ENCODE measurements around the gene VEPH1.

- no peak for TF ChIP-seq CTCF (IDR thresholded peaks at IDR 0.05)
- TF ChIP-seq POLR2A (IDR thresholded peaks at IDR 0.05) = no peak
Observed at GRCh38 chr3:157475921-157476414, 27.2 kb downstream of the VEPH1 start.

Measured in Peyer's patch (tissue), 4 donors.